ENCODE measurements around the gene P3H1. TPM values are rescaled to one million over a fixed set of nuclear protein-coding genes. Genes with fewer than 3 reads are reported as not detected.
"Not testable (repeated sequence)": the region's sequence is repeated elsewhere in the genome, so short reads cannot be mapped to it uniquely, and the experiment has no call there.

P3H1 gene
- total RNA-seq, 1 donor from 2014 or later: 57.3 TPM

- no peak for DNase-seq (ENCODE audit: low read depth)
Observed at GRCh38 chr1:42774928-42775526, 8.2 kb upstream of the P3H1 start.

- no peak for DNase-seq (ENCODE audit: low read depth)
Observed at GRCh38 chr1:42773420-42773819, 6.6 kb upstream of the P3H1 start.

GRCh38 chr1:42769811-42770210, 3.0 kb upstream of the P3H1 start:
- no peak for DNase-seq (ENCODE audit: low read depth)

GRCh38 chr1:42768172-42768571, 1.3 kb upstream of the P3H1 start:
- no peak for DNase-seq (ENCODE audit: low read depth)

GRCh38 chr1:42767510-42768000, 727 bp upstream of the P3H1 start:
- DNase-seq (ENCODE audit: low read depth): no peak

- DNase-seq (ENCODE audit: low read depth): peak; percentile 76
Observed at GRCh38 chr1:42765832-42766740, 742 bp downstream of the P3H1 start.

- DNase-seq (ENCODE audit: low read depth): peak; percentile 8
Observed at GRCh38 chr1:42765269-42765668, 1.6 kb downstream of the P3H1 start.

GRCh38 chr1:42762269-42762668, 4.6 kb downstream of the P3H1 start:
- no peak for DNase-seq (ENCODE audit: low read depth)

- DNase-seq (ENCODE audit: low read depth): no peak
Observed at GRCh38 chr1:42761567-42761966, 5.3 kb downstream of the P3H1 start.

GRCh38 chr1:42759114-42759513, 7.7 kb downstream of the P3H1 start:
- DNase-seq (ENCODE audit: low read depth): no peak

GRCh38 chr1:42758641-42759040, 8.2 kb downstream of the P3H1 start:
- DNase-seq (ENCODE audit: low read depth): no peak

- no peak for DNase-seq (ENCODE audit: low read depth)
Observed at GRCh38 chr1:42757892-42758275, 8.9 kb downstream of the P3H1 start.

- peak; percentile 62 for DNase-seq (ENCODE audit: low read depth)
Observed at GRCh38 chr1:42756956-42757891, 9.6 kb downstream of the P3H1 start.

- DNase-seq (ENCODE audit: low read depth): no peak
Observed at GRCh38 chr1:42753070-42753469, 13.8 kb downstream of the P3H1 start.

- DNase-seq (ENCODE audit: low read depth): no peak
Observed at GRCh38 chr1:42752284-42752683, 14.5 kb downstream of the P3H1 start.

- not testable (repeated sequence) for DNase-seq (ENCODE audit: low read depth)
Observed at GRCh38 chr1:42751511-42752070, 15.2 kb downstream of the P3H1 start.

GRCh38 chr1:42750041-42750440, 16.8 kb downstream of the P3H1 start:
- no peak for DNase-seq (ENCODE audit: low read depth)

GRCh38 chr1:42748461-42749410, 18.1 kb downstream of the P3H1 start:
- no peak for DNase-seq (ENCODE audit: low read depth)

GRCh38 chr1:42748021-42748420, 18.8 kb downstream of the P3H1 start:
- DNase-seq (ENCODE audit: low read depth): no peak

GRCh38 chr1:42747125-42747524, 19.7 kb downstream of the P3H1 start:
- DNase-seq (ENCODE audit: low read depth): peak; percentile 31
